NCI-H1048 (cell line): ENCODE data around the gene VEGFC.

Experiments
- DNase-seq: peaks from one replicate; lab custom pipeline; 2025; lab: John Stamatoyannopoulos, UW

The VEGFC gene

DNA sequence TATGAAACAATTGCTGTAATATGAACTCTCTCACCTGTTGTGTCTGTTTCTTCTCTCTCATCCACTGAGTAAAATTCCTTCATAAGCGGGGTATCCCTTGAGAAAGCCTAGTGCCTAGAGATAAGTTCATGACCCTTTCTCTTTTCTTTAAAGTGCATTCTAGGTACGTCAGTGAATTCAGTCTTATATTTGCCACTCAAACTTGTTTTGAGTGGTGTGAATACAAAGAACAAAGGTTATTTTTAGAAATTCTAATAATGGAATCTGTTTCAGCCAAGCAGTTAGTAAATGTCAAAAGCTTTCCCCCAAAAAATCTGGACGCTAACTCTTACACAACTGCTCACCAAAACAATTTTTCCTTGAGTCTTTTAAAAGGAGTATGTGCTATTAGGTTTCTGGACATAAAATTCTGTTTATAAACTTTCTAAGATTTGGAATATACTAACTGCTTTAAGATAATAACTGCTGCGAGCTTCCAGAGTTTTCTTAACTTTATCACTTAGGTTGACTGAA, 112.0 kb downstream of the VEGFC start:
- DNase-seq: no peak

DNA sequence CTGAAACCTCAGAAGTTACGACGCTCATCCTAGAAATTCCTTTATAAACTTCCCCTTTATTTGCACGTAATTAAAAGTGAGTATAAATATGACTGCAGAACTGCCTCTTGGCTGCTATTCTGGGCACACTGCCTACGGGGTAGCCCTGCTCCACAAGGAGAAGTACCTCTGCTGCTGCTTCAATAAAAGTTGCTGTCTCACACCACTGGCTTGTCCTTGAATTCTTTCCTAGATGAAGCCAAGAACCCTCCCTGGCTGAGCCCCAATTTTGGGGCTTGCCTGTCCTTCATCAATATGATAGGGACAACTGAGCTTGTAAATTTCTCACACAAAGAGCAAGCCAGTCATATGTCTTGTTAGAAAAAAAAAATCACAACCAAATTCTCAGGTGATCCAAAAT, 115.8 kb downstream of the VEGFC start:
- DNase-seq: no peak

DNA sequence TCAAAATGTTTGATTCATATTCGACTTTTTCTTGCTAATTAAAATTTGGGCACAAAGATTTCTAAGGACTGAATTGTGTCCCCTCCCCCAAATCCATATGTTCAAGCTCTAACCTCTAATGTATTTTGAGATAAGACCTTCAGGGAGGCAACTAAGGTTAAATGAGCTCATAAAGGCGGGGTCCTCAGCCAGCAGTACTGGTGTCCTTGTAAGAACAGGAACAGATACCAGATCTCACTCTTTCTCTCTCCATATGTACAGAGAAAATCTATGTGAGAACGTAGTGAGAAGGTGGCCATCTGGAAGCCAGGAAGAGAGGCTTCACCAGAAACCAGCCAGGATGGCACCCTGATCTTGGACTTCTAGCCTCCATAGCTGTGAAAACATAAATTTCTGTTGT, 116.9 kb downstream of the VEGFC start:
- no peak for DNase-seq

DNA sequence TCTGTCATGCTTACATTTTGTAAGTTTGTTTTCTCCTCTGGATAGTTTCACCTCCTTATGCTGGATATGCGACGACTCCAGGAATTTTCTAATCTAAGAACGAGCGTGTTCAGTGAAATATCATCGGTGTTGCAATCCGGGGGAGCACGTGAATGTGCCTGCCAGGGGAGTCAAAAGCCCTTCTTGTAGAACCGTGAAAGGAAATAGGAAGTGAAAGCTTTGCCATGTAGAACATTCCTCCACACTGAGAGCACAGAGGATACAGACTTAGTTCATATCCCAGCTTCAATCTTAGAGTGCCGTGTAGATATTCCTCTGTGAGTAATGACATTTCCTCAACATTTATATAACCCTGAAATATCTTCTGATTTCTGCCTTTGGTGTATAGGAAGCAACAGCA, 121.2 kb downstream of the VEGFC start:
- no peak for DNase-seq

DNA sequence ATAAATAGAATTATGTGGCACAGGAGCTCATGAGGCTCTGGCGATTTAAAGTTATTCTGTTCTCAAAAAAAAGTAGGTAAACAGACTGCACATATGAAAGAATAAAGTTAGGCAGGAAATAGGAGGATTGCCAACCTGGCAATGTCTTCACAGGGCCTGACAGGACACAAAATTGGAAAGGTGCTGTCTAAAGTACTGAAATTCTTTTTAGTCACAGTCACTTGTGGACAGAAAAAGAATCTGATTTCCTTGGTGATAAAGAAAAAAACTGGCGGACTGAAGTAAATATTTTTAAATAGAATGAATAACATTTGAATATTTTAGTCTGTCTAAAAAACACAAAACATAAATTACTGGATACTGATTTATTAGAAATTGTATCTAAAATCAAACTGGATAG, 124.4 kb downstream of the VEGFC start:
- DNase-seq: no peak

DNA sequence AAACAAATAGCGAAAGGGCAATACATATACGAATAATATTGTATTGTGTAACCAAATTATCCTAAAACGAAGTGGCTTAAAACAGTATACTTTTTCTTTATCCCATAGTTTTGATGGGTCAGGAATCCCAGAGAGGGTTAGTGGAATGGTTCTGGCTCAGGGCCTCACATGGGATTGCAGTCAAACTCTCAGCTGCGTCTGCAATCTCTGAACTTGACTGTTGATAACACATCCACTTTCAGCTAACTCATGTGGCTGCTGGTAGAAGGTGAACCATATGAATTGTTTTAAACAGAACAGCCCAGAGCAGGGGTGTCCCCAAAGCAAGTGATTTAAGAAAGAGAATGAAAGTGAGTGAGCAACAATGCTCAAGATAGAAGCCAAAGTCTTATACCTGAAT, 127.8 kb downstream of the VEGFC start:
- DNase-seq: no peak

DNA sequence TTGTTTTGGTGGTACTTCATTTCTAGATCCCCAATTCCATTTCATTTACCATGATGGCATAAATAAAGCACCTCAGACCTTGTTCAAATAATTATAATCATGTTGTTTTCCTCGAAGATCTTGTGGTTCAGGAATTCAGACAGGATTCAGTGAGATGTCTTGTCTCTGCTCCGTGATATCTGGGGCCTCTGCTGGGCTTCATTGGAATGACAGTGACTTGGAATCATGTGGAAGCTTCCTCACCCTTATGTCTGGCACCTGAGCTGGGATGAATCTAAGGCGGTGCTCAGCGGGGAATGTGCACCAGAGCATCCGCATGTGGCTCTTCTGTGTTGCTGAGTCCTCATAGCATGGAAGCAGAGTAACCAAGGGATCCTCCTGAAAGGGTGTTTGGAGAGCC, 132.2 kb downstream of the VEGFC start:
- no peak for DNase-seq

DNA sequence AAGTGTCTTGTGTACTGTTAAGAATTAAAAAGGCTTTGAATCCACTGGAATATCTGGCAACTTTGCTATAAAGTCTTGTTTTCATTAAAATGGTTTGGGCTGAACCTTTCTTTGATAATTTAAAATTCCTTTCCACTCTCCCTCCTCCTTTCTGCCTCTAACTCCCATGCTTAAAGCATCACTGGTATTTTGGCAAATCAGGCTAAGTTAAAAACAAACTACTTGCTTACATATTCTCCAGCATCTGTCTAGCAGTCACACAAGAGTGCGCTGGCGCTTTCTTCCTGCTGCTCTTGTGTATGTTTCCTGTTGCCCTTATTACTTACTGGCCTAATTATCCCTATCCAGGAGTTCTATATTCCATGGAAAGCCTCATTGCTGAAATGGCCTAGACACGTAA, 136.6 kb downstream of the VEGFC start:
- no peak for DNase-seq

DNA sequence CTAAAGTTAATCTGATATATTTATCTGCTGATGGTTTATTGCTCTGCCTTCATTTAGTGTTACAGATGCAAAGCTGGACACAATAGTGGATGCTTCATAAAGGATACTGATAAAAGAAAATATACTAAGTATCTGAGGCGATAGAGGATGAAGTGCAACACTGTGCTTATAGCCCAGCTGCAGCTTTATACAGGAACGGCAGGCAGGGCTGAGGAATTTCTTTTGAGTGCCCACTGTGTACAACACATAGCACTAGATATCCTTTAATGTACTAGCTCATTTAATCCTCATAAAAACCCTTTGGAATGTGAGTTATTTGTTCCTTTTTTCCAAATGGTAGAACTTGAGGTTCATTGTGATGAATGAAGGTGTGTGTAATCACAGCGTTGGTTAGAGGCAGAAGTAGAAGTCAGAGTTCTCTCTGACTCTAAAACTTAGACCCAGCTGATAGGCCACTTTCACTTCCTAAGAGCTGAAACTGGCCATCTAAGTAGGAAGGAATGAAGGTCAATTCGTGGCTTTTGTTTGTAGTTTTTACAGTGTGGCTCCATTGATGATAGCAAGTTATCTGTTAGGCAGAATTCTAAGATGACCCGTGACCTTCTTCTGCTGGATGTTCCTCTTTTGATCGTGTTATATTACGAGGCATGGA, 138.0 kb downstream of the VEGFC start:
- DNase-seq: no peak

DNA sequence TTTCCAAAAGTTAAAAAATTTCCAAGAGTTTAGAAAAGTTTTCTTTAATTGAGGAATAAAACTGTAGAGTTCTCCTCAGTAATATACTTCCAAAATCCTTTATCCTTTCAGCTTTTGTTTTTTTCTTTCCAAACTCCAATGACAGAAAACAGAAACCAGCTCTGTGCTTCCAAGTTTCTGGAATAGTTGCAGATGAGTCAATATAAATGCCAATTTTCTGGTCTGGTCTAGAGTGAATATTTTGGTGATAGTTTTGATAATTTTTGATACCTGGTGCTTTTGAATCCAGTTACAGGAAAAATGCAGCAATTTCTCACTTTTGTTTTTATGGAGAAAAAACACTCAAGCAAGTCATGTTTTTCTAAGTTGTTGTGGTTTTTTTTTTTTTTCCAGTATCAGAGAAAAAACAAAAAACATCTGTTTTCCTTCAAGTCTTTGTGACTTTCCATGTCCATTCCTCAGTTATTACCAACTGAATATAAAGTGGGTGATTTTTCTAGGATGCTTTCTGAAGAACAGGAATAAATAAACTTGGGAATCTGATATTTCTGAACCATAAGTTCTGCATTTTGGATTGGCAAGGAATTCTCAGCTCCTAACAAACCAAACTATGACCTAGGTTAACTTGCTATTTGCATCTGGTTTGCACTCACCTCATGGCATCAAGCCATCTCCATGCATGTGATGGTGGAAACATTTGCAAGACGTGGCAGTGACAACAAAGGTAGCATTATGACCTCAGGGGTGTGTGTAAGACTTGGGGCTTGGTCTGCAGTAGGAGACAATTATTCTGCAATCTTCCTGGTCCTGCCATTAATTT, 139.1 kb downstream of the VEGFC start:
- no peak for DNase-seq

DNA sequence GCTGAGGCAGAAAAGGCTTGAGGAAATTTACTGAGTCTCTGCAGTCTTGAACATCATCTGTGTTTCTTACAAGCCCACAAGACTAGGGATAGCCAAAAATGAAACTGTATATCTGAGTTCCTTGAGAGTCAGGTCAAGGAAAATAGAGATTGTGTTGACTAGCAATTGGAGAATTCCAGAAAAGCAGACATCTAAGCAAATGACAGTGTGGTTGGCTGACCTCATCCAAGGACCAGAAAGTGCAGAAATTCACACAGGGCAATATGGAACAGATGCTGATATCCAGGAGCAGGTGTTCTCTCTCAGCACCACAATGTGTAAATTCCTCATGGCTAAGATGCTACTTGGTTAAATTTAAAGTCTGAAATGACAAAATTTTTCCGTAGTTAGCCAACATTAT, 146.4 kb downstream of the VEGFC start:
- DNase-seq: no peak

DNA sequence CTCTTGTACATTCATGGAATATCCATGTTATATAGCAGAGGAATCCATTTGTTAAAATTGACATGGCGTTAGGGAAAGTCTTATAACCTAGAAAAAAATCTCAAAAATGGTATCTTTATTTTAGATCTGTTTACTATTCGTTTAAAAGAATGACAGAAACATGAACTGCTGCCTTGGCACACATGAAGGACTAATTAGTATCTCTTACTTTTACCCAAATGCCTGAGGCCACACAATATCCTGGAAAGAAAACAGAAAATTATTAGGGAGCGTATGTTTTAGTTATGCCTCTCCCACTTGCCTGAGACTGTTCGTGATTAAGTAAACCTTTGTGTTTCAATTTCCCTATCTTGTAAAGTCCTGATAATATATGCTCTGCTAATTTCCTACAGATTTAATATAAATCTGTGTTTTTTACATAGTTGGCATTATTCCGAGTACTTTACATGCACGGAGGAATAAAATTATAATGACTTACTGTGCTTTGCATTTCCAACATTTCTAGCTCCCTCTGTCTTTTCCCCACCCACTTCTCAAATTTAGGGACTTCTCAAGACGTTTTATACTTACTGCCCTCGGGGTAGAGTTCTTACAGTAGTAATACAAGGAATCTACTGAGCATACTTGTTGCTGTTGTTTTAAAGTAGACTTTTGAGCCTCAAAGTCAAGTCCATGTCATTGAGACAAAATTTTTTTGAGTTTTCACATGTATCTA, 147.3 kb downstream of the VEGFC start:
- DNase-seq: no peak

DNA sequence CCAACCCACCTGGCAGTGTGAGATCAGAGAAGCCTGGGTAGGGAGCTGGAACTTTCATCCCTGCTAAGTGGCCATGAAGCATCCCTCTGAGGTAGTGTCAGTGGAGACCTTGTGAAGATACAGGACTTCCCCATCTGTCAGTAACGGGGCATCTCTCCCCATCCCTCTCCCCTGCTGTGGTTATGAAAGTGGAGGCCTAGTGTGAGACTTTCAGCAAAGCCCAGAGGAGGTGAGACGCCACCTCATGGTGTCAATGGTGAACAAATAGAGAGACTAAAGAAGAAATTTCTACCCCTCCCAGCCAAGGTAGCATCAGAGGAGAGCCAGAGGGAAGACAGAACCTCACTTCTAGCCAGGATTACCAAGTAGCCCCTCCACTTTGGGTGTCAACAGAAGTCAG, 150.2 kb downstream of the VEGFC start:
- DNase-seq: no peak

DNA sequence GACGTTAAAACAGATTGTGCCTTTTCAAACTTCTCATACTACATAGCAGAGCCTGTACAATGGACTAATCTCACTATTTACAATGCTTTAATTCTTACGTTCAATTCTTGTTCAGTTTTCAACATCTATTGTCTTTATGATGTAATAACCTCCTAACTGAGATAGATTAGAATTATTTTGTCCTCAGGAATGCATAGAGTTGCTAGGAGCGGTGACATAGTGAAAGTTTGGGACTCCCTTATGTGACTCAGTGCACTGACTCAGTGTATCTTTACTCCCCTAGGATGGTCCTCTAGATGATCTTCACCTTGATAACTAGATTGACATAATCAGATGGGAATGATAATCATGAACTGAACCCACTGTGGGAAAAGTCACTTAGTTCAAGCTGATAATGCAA, 151.5 kb downstream of the VEGFC start:
- no peak for DNase-seq

DNA sequence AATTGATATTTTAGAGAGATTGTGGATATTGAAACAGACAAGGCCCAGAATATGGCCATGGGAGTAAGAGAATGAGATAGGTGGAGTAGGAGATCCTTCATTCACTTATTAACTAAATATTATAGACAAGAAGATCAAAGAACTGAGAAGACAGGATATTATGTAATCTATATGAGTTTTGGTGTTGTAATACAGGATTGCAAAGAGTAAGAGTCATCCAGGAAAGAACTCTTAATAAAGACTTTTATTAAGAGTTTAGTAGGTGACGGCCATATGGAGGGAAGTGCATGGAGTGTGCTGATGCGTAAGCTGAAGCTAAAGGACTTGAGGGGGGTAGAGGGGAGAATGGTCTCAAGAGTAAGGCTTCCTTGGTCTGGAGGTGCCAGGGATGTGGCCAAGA, 153.7 kb downstream of the VEGFC start:
- DNase-seq: no peak

DNA sequence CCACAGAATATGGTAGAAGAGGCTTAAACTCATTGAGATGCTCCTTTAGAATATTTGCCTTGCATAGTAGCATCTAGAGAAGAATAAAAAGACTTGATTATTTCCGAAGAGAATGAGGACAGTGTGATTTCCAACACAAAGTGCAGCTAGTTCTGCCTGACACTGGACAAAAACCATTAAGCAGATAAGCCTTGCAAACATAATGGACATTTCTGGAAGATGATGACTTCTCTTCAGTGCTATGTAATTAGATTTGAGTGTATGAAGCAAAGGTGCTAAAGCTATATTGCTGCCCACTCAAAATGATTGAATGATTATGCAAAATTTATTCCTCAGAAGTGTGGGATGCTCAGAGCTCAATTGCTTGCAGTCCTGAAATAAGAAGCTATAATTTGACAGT, 156.4 kb downstream of the VEGFC start:
- no peak for DNase-seq

DNA sequence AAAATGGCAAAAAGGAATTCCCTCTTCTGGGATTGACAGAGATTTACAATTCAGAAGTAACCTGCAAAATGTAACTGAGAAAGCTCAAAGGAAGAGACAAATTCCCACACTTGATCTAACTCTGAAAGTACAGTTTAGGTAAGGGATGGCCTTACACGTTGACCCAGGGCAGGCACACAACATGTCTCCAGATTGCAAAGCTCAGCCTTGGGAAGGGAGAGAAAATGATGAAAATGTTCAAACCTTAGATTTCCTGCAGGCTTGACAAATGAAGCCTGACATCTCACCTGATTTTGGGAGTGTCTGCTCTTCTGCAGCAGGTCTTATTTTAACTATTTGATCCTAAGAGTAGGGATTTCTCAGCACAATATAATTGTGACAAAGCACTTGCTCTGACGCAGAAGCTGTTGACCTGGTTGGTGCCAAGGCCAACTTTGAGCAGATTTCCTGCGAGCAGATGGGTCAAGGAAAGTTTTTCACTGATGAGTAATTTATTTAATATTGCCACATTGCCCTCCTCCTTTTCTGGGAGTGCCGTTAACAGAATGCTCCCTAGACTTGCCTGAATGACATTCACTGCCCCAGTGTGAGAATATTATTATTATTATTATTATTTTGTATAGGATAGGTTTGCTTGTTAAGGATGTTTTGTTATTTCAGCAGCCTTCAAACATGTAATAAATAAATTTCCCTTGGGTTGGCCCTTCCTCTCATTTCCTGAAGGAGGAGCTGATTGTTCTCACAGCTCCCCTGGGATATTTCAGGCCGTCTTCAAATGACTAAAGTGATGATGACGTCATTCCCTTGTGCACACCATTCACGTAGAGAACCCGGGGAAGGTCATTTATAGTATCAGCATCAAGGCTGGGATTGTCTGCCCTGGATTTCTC, 157.1 kb downstream of the VEGFC start:
- DNase-seq: no peak
